Thoracic aorta (tissue), 2 donors: Measurements from ENCODE around the gene FKBP4. TPM values are rescaled to one million over a fixed set of nuclear protein-coding genes. Genes with fewer than 3 reads are reported as not detected.

Source experiments
- ATAC-seq: fragments of 150-250 bp; one replicate; pipeline ENCODE4 v1.8.0; 2017; ENCODE audit warnings: low read depth; ENCODE audit not compliant: insufficient number of reproducible peaks, low FRiP score
- DNase-seq: peaks from one replicate; pipeline ENCODE4 v3.0.0-alpha.2; 2020; ENCODE audit warnings: low spot score
- H3K27ac ChIP-seq, 2 donors: fragments of 200-600 bp; sonication (generic); 1 replicate in 1 of 2; 2 replicates in 1 of 2; pipeline ENCODE4 v1.5.1; 2016; ENCODE audit warnings: mild to moderate bottlenecking in 2 of 2, moderate library complexity in 2 of 2
- H3K27me3 ChIP-seq: fragments of 200-600 bp; sonication (generic); replicated peaks from 2 replicates; pipeline ENCODE4 v1.6.0; 2016; ENCODE audit warnings: mild to moderate bottlenecking; ENCODE audit not compliant: insufficient read depth
- H3K36me3 ChIP-seq: fragments of 200-600 bp; sonication (generic); one replicate; pipeline ENCODE4 v1.5.1; 2016
- H3K4me1 ChIP-seq, 2 donors: fragments of 200-600 bp; sonication (generic); 1 replicate in 1 of 2; 2 replicates in 1 of 2; pipeline versions ENCODE4 v1.5.1 to v1.6.0; 2016; ENCODE audit warnings: low read depth in 2 of 2, mild to moderate bottlenecking in 1 of 2; ENCODE audit not compliant: control insufficient read depth in 1 of 2
- H3K4me3 ChIP-seq: fragments of 200-600 bp; sonication (generic); 2 replicates; pipeline ENCODE4 v1.5.1; 2016; ENCODE audit warnings: mild to moderate bottlenecking
- H3K9me3 ChIP-seq: fragments of 200-600 bp; sonication (generic); 2 replicates; pipeline ENCODE4 v1.5.1; 2016
- CTCF ChIP-seq: fragments of 200-600 bp; sonication (generic); IDR thresholded peaks from one replicate; pipeline ENCODE4 v1.5.1; 2019; ENCODE audit warnings: antibody characterized with exemption
- total RNA-seq, 2 donors: library from RNA; depleted of rRNA; stranded (reverse); fragments of >200 nt; gene quantifications; one replicate each; pipeline versions ENCODE4 v1.1.0 to v1.2.3, GENCODE V29; 2016

The FKBP4 gene
- total RNA-seq, 2 donors from 2014 or later: 26.6 to 30.5 TPM

DNA sequence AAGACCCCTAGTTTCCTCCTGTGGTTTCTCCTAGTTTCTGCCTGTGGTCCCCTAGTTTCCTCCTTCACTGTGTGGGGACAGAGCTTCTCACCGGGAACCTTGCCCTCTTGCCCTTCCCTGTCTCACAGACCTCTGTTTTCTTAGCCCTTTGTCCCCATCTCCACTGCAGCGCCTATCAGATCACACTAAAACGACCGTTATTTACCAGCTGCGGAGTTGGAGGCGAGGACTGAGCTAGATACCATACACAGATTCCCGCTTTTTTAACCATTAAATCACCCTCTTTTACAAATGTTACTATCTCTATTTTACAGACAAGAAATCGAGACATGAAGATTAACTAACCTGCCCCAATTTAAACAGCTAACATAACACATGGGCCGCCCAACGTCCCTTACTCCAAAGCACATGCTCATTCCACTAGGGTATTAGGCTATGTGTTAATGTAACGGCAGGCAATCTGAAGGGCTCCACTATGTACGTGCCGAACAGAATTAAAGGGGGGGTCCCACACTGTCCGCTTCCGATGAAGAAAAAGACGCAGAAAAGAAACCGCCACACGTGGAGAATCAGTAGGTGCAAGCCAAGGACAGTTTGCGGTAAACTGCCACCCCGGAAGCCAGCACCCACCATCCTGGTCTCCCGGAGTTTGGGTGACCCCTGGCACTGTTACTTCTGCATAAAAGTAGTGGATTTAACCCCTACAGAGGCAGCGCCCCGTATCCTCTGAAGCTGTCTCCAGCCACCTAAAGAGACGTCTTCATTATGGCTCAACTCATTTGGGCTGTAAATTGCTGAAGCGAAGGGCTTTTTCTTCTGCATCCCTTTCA lies 1.9 kb upstream of the FKBP4 start:
- Histone ChIP-seq H3K27ac (no peak overlapping the region), H3K27me3 (no peaks in the 10 kb centered on the region), H3K36me3 (no peaks in the 10 kb centered on the region), H3K4me1 (peaks cover 12 to 24% of the 10 kb centered on the region in 2 donors), H3K4me3 (no peak overlapping the region), H3K9me3 (no peaks in the 10 kb centered on the region)
- ATAC-seq (no peak), DNase-seq (no peak)
- no peak for TF ChIP-seq CTCF

DNA sequence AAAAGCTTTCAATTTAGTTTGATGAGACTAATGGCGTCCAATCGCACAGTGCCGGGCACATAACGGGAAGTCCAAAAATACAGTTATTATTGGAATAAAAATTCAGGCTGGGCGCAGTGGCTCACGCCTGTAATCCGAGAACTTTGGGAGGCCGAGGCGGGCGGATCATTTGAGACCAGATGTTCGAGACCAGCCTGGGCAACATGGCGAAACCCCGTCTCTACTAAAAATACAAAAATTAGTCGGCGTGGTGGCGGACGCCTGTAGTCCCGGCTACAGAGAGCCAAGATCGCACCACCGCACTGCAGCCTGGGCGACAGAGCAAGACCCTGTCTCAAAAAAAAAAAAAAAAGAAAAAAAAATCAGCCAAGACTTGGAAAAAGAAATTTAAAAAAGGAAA lies 1.2 kb upstream of the FKBP4 start:
- TF ChIP-seq CTCF: no peak
- peaks cover 13 to 24% of the 10 kb centered on the region in 2 donors for H3K4me1 ChIP-seq
- ATAC-seq: no peak
- H3K27ac ChIP-seq: no peak overlapping the region
- H3K36me3 ChIP-seq: no peaks in the 10 kb centered on the region
- no peaks in the 10 kb centered on the region for H3K9me3 ChIP-seq
- H3K27me3 ChIP-seq: no peaks in the 10 kb centered on the region
- H3K4me3 ChIP-seq: no peak overlapping the region
- DNase-seq: no peak

GRCh38 chr12:2794191-2794735 lies 507 bp upstream of the FKBP4 start:
- ATAC-seq: no peak
- Histone ChIP-seq H3K4me3 (peak overlapping the region; percentile 93), H3K9me3 (no peaks in the 10 kb centered on the region), H3K27ac (peak overlapping the region; percentile 36 to 67), H3K36me3 (peaks cover 6% of the 10 kb centered on the region), H3K4me1 (peaks cover 13 to 24% of the 10 kb centered on the region in 2 donors), H3K27me3 (no peaks in the 10 kb centered on the region)
- TF ChIP-seq CTCF: no peak
- DNase-seq: no peak

DNA sequence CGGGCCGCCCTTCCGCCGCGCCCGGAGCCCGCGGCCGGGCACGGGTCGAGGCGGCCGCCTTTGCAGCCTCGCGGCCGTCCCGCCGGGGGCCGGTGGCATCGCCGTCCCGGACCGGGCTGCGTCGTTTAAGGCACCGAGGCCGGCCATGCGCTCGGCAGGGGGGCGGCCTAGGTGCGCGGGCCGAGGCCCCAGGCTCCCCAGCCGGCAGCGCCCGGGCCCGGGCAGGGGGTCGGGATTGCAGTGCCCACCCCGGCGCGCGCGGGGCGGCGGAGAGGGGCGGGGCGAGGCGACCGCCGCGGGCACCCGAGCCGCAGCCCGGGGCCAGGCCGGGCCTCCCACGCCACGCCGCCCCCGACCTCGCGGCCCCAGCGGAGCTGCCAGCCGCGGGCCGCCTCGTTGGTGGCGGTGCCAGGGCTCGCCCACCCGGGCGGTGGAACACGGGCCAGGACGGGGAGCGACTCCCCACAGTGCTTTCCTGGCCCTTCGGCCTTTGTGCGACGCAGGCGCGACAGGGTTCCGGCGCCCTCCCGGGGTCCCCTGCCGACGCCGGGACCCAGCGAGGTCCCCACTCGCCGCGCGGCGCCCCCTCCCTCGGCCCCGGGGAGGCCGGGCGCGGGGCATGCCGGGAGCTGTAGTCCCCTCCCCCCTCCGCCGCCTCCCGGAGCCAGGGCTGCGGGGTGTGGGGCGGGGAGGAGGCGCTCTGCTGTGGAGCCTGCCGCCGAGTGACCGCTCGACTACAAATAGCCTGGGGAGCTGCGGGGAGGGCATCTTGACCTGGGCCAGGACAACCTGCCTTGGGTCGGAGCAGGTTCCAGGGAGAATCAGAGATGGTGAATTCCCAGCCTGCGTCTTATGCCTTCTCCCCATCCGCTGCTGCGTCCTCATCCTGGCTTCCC lies 769 bp downstream of the FKBP4 start:
- peak overlapping the region in 1 of 2 donors; percentile 59 for H3K27ac ChIP-seq
- no peak for DNase-seq
- peaks cover 18% of the 10 kb centered on the region for H3K36me3 ChIP-seq
- no peaks in the 10 kb centered on the region for H3K27me3 ChIP-seq
- peaks cover 13 to 24% of the 10 kb centered on the region in 2 donors for H3K4me1 ChIP-seq
- peak; percentile 83 for ATAC-seq
- TF ChIP-seq CTCF: no peak
- peak overlapping the region; percentile 93 for H3K4me3 ChIP-seq
- H3K9me3 ChIP-seq: no peaks in the 10 kb centered on the region
